Measurements from ENCODE around the gene IGFN1.
A peak's percentile ranks its signal among the peaks of the same experiment; 100 is the strongest.

IGFN1 gene

GRCh38 chr1:201275253-201275666, 84.6 kb downstream of the IGFN1 start:
- Histone ChIP-seq H3K9me3 (ENCODE audit: control insufficient read depth, low read length) (no peaks in the 10 kb centered on the region), H3K4me1 (ENCODE audit: control insufficient read depth, insufficient read depth, low read depth, low read length) (peaks cover 9% of the 10 kb centered on the region), H3K27me3 (ENCODE audit: control insufficient read depth in 1 of 2, insufficient read depth in 1 of 2, low read length in 2 of 2) (peaks cover 0 to 6% of the 10 kb centered on the region in 2 experiments), H2BK12ac (ENCODE audit: low read length in 2 of 2) (no peak overlapping the region), H2BK120ac (ENCODE audit: low read depth, low read length) (no peak overlapping the region), H3K23ac (ENCODE audit: low read length in 2 of 2) (no peak overlapping the region), H2BK15ac (ENCODE audit: low read depth, poor library complexity, severe bottlenecking) (no peak overlapping the region), H3K36me3 (ENCODE audit: control insufficient read depth in 1 of 2, insufficient read depth in 2 of 2, low read depth in 1 of 2, low read length in 2 of 2) (no peaks in the 10 kb centered on the region), H3K79me1 (replicated peaks; ENCODE audit: low read length, poor library complexity, severe bottlenecking) (no peaks in the 10 kb centered on the region), H2AFZ (ENCODE audit: low read depth, low read length) (no peak overlapping the region), H3K18ac (ENCODE audit: low read depth in 1 of 2, low read length in 2 of 2) (no peak overlapping the region), H3K4me3 (ENCODE audit: insufficient read depth in 1 of 2, low read depth in 1 of 2, low read length in 2 of 2) (no peak overlapping the region), H4K91ac (ENCODE audit: low read length) (no peak overlapping the region), H3K4me2 (ENCODE audit: low read length, poor library complexity, severe bottlenecking) (no peak overlapping the region), H2AK5ac (ENCODE audit: low read length, severe bottlenecking) (no peak overlapping the region), H3K4ac (ENCODE audit: low read depth in 1 of 2, low read length in 2 of 2) (no peak overlapping the region), H4K8ac (ENCODE audit: low read length) (no peak overlapping the region), H3K27ac (ENCODE audit: low read length, poor library complexity, severe bottlenecking) (no peak overlapping the region), H3K9ac (ENCODE audit: low read length) (no peak overlapping the region), H3K14ac (ENCODE audit: low read length in 2 of 2) (no peak overlapping the region), H2BK5ac (ENCODE audit: low read depth, low read length, poor library complexity, severe bottlenecking) (no peak overlapping the region)
- WGBS: 86% methylated on average over 15 of the region's 15 CpGs
- no peak for DNase-seq

GRCh38 chr1:201276891-201277290, 86.3 kb downstream of the IGFN1 start:
- Histone ChIP-seq H2BK5ac (ENCODE audit: low read depth, low read length, poor library complexity, severe bottlenecking) (no peak overlapping the region), H3K4me3 (ENCODE audit: insufficient read depth in 1 of 2, low read depth in 1 of 2, low read length in 2 of 2) (no peak overlapping the region), H3K4me2 (ENCODE audit: low read length, poor library complexity, severe bottlenecking) (no peak overlapping the region), H2BK12ac (ENCODE audit: low read length in 2 of 2) (no peak overlapping the region), H3K23ac (ENCODE audit: low read length in 2 of 2) (no peak overlapping the region), H3K27ac (ENCODE audit: low read length, poor library complexity, severe bottlenecking) (no peak overlapping the region), H3K9me3 (ENCODE audit: control insufficient read depth, low read length) (no peaks in the 10 kb centered on the region), H3K9ac (ENCODE audit: low read length) (no peak overlapping the region), H2BK120ac (ENCODE audit: low read depth, low read length) (no peak overlapping the region), H3K14ac (ENCODE audit: low read length in 2 of 2) (no peak overlapping the region), H3K4ac (ENCODE audit: low read depth in 1 of 2, low read length in 2 of 2) (no peak overlapping the region), H3K18ac (ENCODE audit: low read depth in 1 of 2, low read length in 2 of 2) (no peak overlapping the region), H3K79me1 (replicated peaks; ENCODE audit: low read length, poor library complexity, severe bottlenecking) (no peaks in the 10 kb centered on the region), H2BK15ac (ENCODE audit: low read depth, poor library complexity, severe bottlenecking) (no peak overlapping the region), H4K8ac (ENCODE audit: low read length) (no peak overlapping the region), H3K4me1 (ENCODE audit: control insufficient read depth, insufficient read depth, low read depth, low read length) (peaks cover 9% of the 10 kb centered on the region), H2AFZ (ENCODE audit: low read depth, low read length) (no peak overlapping the region), H3K27me3 (ENCODE audit: control insufficient read depth in 1 of 2, insufficient read depth in 1 of 2, low read length in 2 of 2) (peaks cover 6 to 22% of the 10 kb centered on the region in 2 experiments), H2AK5ac (ENCODE audit: low read length, severe bottlenecking) (no peak overlapping the region), H4K91ac (ENCODE audit: low read length) (no peak overlapping the region), H3K36me3 (ENCODE audit: control insufficient read depth in 1 of 2, insufficient read depth in 2 of 2, low read depth in 1 of 2, low read length in 2 of 2) (no peaks in the 10 kb centered on the region)
- no peak for DNase-seq
- 33% methylated on average over 4 of the region's 6 CpGs for WGBS

GRCh38 chr1:201277441-201277840, 86.8 kb downstream of the IGFN1 start:
- no peak overlapping the region for H2BK120ac ChIP-seq (ENCODE audit: low read depth, low read length)
- no peak overlapping the region for H3K14ac ChIP-seq (ENCODE audit: low read length in 2 of 2)
- H2BK12ac ChIP-seq (ENCODE audit: low read length in 2 of 2): no peak overlapping the region
- H3K27ac ChIP-seq (ENCODE audit: low read length, poor library complexity, severe bottlenecking): no peak overlapping the region
- H3K4me1 ChIP-seq (ENCODE audit: control insufficient read depth, insufficient read depth, low read depth, low read length): peaks cover 9% of the 10 kb centered on the region
- 84% methylated on average over 4 of the region's 4 CpGs for WGBS
- no peak overlapping the region for H3K4me3 ChIP-seq (ENCODE audit: insufficient read depth in 1 of 2, low read depth in 1 of 2, low read length in 2 of 2)
- no peak overlapping the region for H3K18ac ChIP-seq (ENCODE audit: low read depth in 1 of 2, low read length in 2 of 2)
- H3K79me1 ChIP-seq (replicated peaks; ENCODE audit: low read length, poor library complexity, severe bottlenecking): no peaks in the 10 kb centered on the region
- no peaks in the 10 kb centered on the region for H3K9me3 ChIP-seq (ENCODE audit: control insufficient read depth, low read length)
- DNase-seq: no peak
- no peak overlapping the region for H3K4ac ChIP-seq (ENCODE audit: low read depth in 1 of 2, low read length in 2 of 2)
- H2BK15ac ChIP-seq (ENCODE audit: low read depth, poor library complexity, severe bottlenecking): no peak overlapping the region
- H3K36me3 ChIP-seq (ENCODE audit: control insufficient read depth in 1 of 2, insufficient read depth in 2 of 2, low read depth in 1 of 2, low read length in 2 of 2): no peaks in the 10 kb centered on the region
- H2BK5ac ChIP-seq (ENCODE audit: low read depth, low read length, poor library complexity, severe bottlenecking): peak overlapping the region; percentile 14
- no peak overlapping the region for H4K91ac ChIP-seq (ENCODE audit: low read length)
- peaks cover 6 to 27% of the 10 kb centered on the region in 2 experiments for H3K27me3 ChIP-seq (ENCODE audit: control insufficient read depth in 1 of 2, insufficient read depth in 1 of 2, low read length in 2 of 2)
- H3K4me2 ChIP-seq (ENCODE audit: low read length, poor library complexity, severe bottlenecking): no peak overlapping the region
- no peak overlapping the region for H3K23ac ChIP-seq (ENCODE audit: low read length in 2 of 2)
- H3K9ac ChIP-seq (ENCODE audit: low read length): no peak overlapping the region
- H2AFZ ChIP-seq (ENCODE audit: low read depth, low read length): no peak overlapping the region
- no peak overlapping the region for H2AK5ac ChIP-seq (ENCODE audit: low read length, severe bottlenecking)
- H4K8ac ChIP-seq (ENCODE audit: low read length): no peak overlapping the region
